IMR-90 (cell line): ENCODE measurements around the gene GGACT. TPM values are rescaled to one million over a fixed set of nuclear protein-coding genes. Genes with fewer than 3 reads are reported as not detected.

ENCODE experiments used
- ATAC-seq: fragments of 200-7000 bp; cut with Tn5 transposase; 2 replicates; pipeline ENCODE4 v1.9.1; 2020; ENCODE audit warnings: low read depth, mild to moderate bottlenecking, moderate library complexity
- BruUV-seq: library from RNA; stranded (reverse); fragments of 400-500 nt; replicated peaks from 2 replicates; lab custom pipeline; 2021; lab: Mats Ljungman, UMichigan
- CTCF ChIA-PET: fragments of 300-600 bp; formaldehyde crosslinking; extraction: SDS; loops from one replicate; lab custom pipeline; 2021; ENCODE audit warnings: antibody characterized with exemption; lab: Yijun Ruan, JAX
- POLR2A ChIA-PET: fragments of 300-600 bp; sonication (Branson Sonifier 250); formaldehyde crosslinking; loops from one replicate; lab custom pipeline; 2022; ENCODE audit warnings: antibody characterized with exemption; ENCODE audit not compliant: unreplicated experiment; lab: Charles Lee
- DNase-seq: peaks from one replicate; pipeline ENCODE4 v3.0.0; 2013
- H2AFZ ChIP-seq: replicated peaks from 2 replicates; pipeline ENCODE3; 2013; ENCODE audit warnings: low read length, mild to moderate bottlenecking; ENCODE audit not compliant: poor library complexity
- H2AK5ac ChIP-seq: 2 replicates; pipeline ENCODE4 v1.6.1; 2013; ENCODE audit warnings: low read depth, low read length, inconsistent platforms
- H2AK9ac ChIP-seq: replicated peaks from 2 replicates; pipeline ENCODE3; 2013; ENCODE audit warnings: mild to moderate bottlenecking, low read depth, low read length, moderate library complexity; ENCODE audit not compliant: poor library complexity
- H2BK120ac ChIP-seq: 2 replicates; pipeline ENCODE4 v1.6.1; 2013; ENCODE audit warnings: low read depth, low read length, inconsistent platforms
- H2BK15ac ChIP-seq: 3 replicates; pipeline ENCODE4 v1.6.1; 2013; ENCODE audit warnings: low read depth, low read length, inconsistent platforms
- H2BK20ac ChIP-seq: 2 replicates; pipeline ENCODE4 v1.6.1; 2013; ENCODE audit warnings: low read depth, mild to moderate bottlenecking, inconsistent platforms, low read length, moderate library complexity
- H2BK5ac ChIP-seq: 2 replicates; pipeline ENCODE4 v1.6.1; 2013; ENCODE audit warnings: mild to moderate bottlenecking, low read depth, low read length, inconsistent platforms; ENCODE audit not compliant: poor library complexity, severe bottlenecking
- H3K14ac ChIP-seq: replicated peaks from 2 replicates; pipeline ENCODE4 v1.6.1; 2013; ENCODE audit warnings: low read depth, low read length, inconsistent platforms
- H3K18ac ChIP-seq: 2 replicates; pipeline ENCODE4 v1.6.1; 2013; ENCODE audit warnings: low read depth, low read length, control low read depth
- H3K23ac ChIP-seq: 2 replicates; pipeline ENCODE4 v1.6.1; 2013; ENCODE audit warnings: low read depth, low read length, inconsistent platforms
- H3K27ac ChIP-seq: 2 replicates; pipeline ENCODE4 v1.5.1; 2013; ENCODE audit warnings: mild to moderate bottlenecking, control low read depth, low read length; ENCODE audit not compliant: insufficient read depth
- H3K27me3 ChIP-seq: 2 replicates; pipeline ENCODE4 v1.6.1; 2013; ENCODE audit warnings: low read length; ENCODE audit not compliant: control insufficient read depth, insufficient read depth
- H3K36me3 ChIP-seq: 2 replicates; pipeline ENCODE4 v1.6.1; 2013; ENCODE audit warnings: low read length, mixed read lengths; ENCODE audit not compliant: control insufficient read depth, insufficient read depth
- H3K4ac ChIP-seq: 2 replicates; pipeline ENCODE4 v1.6.1; 2013; ENCODE audit warnings: low read depth, low read length, inconsistent platforms
- H3K4me1 ChIP-seq: 2 replicates; pipeline ENCODE4 v1.6.1; 2013; ENCODE audit warnings: low read length, mixed read lengths; ENCODE audit not compliant: control insufficient read depth, insufficient read depth
- H3K4me2 ChIP-seq: 2 replicates; pipeline ENCODE4 v1.6.1; 2013; ENCODE audit warnings: low read depth, mild to moderate bottlenecking, control low read depth, low read length, moderate library complexity
- H3K4me3 ChIP-seq: 2 replicates; pipeline ENCODE4 v1.5.1; 2013; ENCODE audit warnings: low read depth, mild to moderate bottlenecking, control low read depth, low read length, moderate library complexity; ENCODE audit not compliant: insufficient read depth
- H3K56ac ChIP-seq: 2 replicates; pipeline ENCODE4 v1.6.1; 2013; ENCODE audit warnings: low read length, inconsistent platforms; ENCODE audit not compliant: insufficient read depth; ENCODE audit errors: extremely low read depth
- H3K79me1 ChIP-seq, 2 experiments: 2 replicates each; pipeline ENCODE4 v1.6.1; 2013; ENCODE audit warnings: low read length in 2 of 2, inconsistent platforms in 1 of 2, low read depth in 1 of 2
- H3K9ac ChIP-seq: 2 replicates; pipeline ENCODE4 v1.6.1; 2013; ENCODE audit warnings: low read depth, low read length, control low read depth
- H3K9me1 ChIP-seq: 2 replicates; pipeline ENCODE4 v1.6.1; 2013; ENCODE audit warnings: low read length, inconsistent platforms; ENCODE audit not compliant: insufficient read depth
- H3K9me3 ChIP-seq: 2 replicates; pipeline ENCODE4 v1.6.1; 2013; ENCODE audit warnings: low read length; ENCODE audit not compliant: control insufficient read depth, insufficient read depth
- H4K20me1 ChIP-seq: 2 replicates; pipeline ENCODE4 v1.6.1; 2013; ENCODE audit warnings: low read length, inconsistent platforms; ENCODE audit not compliant: insufficient read depth
- H4K5ac ChIP-seq: 2 replicates; pipeline ENCODE4 v1.6.1; 2013; ENCODE audit warnings: mild to moderate bottlenecking, low read depth, low read length, control low read depth
- H4K8ac ChIP-seq, 2 experiments: 2 replicates each; pipeline ENCODE4 v1.6.1; 2013; ENCODE audit warnings: low read depth in 2 of 2, low read length in 2 of 2, control low read depth in 1 of 2, inconsistent platforms in 1 of 2
- H4K91ac ChIP-seq: 2 replicates; pipeline ENCODE4 v1.6.1; 2013; ENCODE audit warnings: low read depth, low read length, inconsistent platforms; ENCODE audit not compliant: insufficient read depth
- BHLHE40 ChIP-seq: fragments of 150-350 bp; IDR thresholded peaks from 2 replicates; pipeline ENCODE4 v1.6.1; 2016; ENCODE audit warnings: mild to moderate bottlenecking, low read depth, low read length
- CEBPB ChIP-seq: IDR thresholded peaks from 2 replicates; pipeline ENCODE4 v1.6.1; 2012; ENCODE audit warnings: low read depth, low read length, improper control_type of control experiment
- CHD1 ChIP-seq: IDR thresholded peaks from 2 replicates; pipeline ENCODE4 v1.6.1; 2012; ENCODE audit warnings: low read depth, low read length, improper control_type of control experiment
- CTCF ChIP-seq: conservative IDR thresholded peaks from 2 replicates; pipeline ENCODE4 v1.5.1; 2012; ENCODE audit warnings: mild to moderate bottlenecking, low read depth, low read length, improper control_type of control experiment
- FOS ChIP-seq: fragments of 150-350 bp; IDR thresholded peaks from 2 replicates; pipeline ENCODE4 v1.6.1; 2016; ENCODE audit warnings: low read depth, low read length
- MAZ ChIP-seq: IDR thresholded peaks from 2 replicates; pipeline ENCODE4 v1.6.1; 2012; ENCODE audit warnings: low read depth, mild to moderate bottlenecking, low read length, improper control_type of control experiment, moderate library complexity, borderline replicate concordance
- MXI1 ChIP-seq: IDR thresholded peaks from 2 replicates; pipeline ENCODE4 v1.6.1; 2012; ENCODE audit warnings: low read depth, mild to moderate bottlenecking, low read length, moderate library complexity, borderline replicate concordance
- NFE2L2 ChIP-seq: fragments of 150-350 bp; IDR thresholded peaks from 2 replicates; pipeline ENCODE4 v1.6.1; 2016; ENCODE audit warnings: low read depth, mild to moderate bottlenecking, low read length
- POLR2A ChIP-seq: IDR thresholded peaks from 2 replicates; pipeline ENCODE4 v1.6.1; 2012; ENCODE audit warnings: mild to moderate bottlenecking, low read depth, low read length
- RCOR1 ChIP-seq: IDR thresholded peaks from 2 replicates; pipeline ENCODE4 v1.6.1; 2012; ENCODE audit warnings: mild to moderate bottlenecking, low read length, improper control_type of control experiment; ENCODE audit not compliant: insufficient replicate concordance
- RFX5 ChIP-seq: IDR thresholded peaks from 2 replicates; pipeline ENCODE4 v1.8.0; 2012; ENCODE audit warnings: low read depth, mild to moderate bottlenecking, low read length, moderate library complexity
- SMC3 ChIP-seq: fragments of 150-350 bp; IDR thresholded peaks from 2 replicates; pipeline ENCODE4 v1.6.1; 2016; ENCODE audit warnings: low read depth, mild to moderate bottlenecking, antibody characterized with exemption, low read length, moderate library complexity
- WGBS, 2 experiments: methylation state at CpG; one replicate each; pipeline versions ENCODE4 v1.1.5 to v1.1.7; 2013; ENCODE audit warnings: missing lambda C conversion rate in 2 of 2; ENCODE audit not compliant: insufficient read length in 1 of 2; ENCODE audit errors: extremely low coverage in 2 of 2; 5-methylcytosine and 5-hydroxymethylcytosine counted together
- dilution Hi-C: fragments of 300-500 bp; cut with HindIII; formaldehyde crosslinking; loops from one replicate; pipeline ENCODE4 v1.14.3; 2018; ENCODE audit warnings: low sequenced_read_pairs; ENCODE audit not compliant: unreplicated experiment
- in situ Hi-C: fragments of 300-500 bp; cut with MboI; formaldehyde crosslinking; loops from 3 replicates; pipeline ENCODE4 v1.14.3; 2019; ENCODE audit warnings: low sequenced_read_pairs, inconsistent platforms, mixed read lengths
- intact Hi-C: fragments of 100-400 bp; cut with micrococcal nuclease; formaldehyde crosslinking; loops from 2 replicates; pipeline ENCODE4 v1.10.0; 2022
- polyA plus RNA-seq, 3 experiments: library from polyadenylated mRNA; depleted of rRNA; stranded (reverse); fragments of >200 nt; gene quantifications; 2 replicates each; pipeline ENCODE4 v1.2.3, GENCODE V29; 2012; ENCODE audit warnings: low replicate concordance in 1 of 3
- total RNA-seq: library from RNA; depleted of rRNA; stranded (reverse); fragments of >200 nt; gene quantifications from 2 replicates; pipeline ENCODE4 v1.2.3, GENCODE V29; 2012
- TF ChIP-seq, protein P1 (sequence below): fragments of 150-350 bp; IDR thresholded peaks from 2 replicates; pipeline ENCODE4 v1.6.1; 2016; ENCODE audit warnings: low read depth, mild to moderate bottlenecking, low read length, moderate library complexity, borderline replicate concordance
- TF ChIP-seq, protein P2 (sequence below): fragments of 150-350 bp; IDR thresholded peaks from 2 replicates; pipeline ENCODE4 v1.6.1; 2017; ENCODE audit warnings: mild to moderate bottlenecking, antibody characterized with exemption, low read length, low read depth

The GGACT gene
- total and polyA plus RNA-seq, 2 of the 4 experiments (the other 2 are of a cell fraction) = 2.0 to 2.6 TPM

GRCh38 chr13:100484702-100485101, 103.9 kb downstream of the GGACT start:
- no peak overlapping the region for H3K18ac ChIP-seq
- H3K36me3 ChIP-seq = no peaks in the 10 kb centered on the region
- no peaks in the 10 kb centered on the region for H3K9me1 ChIP-seq
- H2AFZ ChIP-seq = no peak overlapping the region
- no peak overlapping the region for H4K5ac ChIP-seq
- no peak overlapping the region for H4K8ac ChIP-seq
- in situ Hi-C loops = no loop called here
- no peak overlapping the region for H2AK5ac ChIP-seq
- no peak overlapping the region for H3K56ac ChIP-seq
- no TSS peak for BruUV-seq
- no peak for TF ChIP-seq MAZ
- TF ChIP-seq RFX5 = no peak
- TF ChIP-seq, protein P1, sequence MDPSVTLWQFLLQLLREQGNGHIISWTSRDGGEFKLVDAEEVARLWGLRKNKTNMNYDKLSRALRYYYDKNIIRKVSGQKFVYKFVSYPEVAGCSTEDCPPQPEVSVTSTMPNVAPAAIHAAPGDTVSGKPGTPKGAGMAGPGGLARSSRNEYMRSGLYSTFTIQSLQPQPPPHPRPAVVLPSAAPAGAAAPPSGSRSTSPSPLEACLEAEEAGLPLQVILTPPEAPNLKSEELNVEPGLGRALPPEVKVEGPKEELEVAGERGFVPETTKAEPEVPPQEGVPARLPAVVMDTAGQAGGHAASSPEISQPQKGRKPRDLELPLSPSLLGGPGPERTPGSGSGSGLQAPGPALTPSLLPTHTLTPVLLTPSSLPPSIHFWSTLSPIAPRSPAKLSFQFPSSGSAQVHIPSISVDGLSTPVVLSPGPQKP = no peak
- TF ChIP-seq FOS = no peak
- TF ChIP-seq CTCF = no peak
- TF ChIP-seq NFE2L2 = no peak
- TF ChIP-seq MXI1 = no peak
- TF ChIP-seq RCOR1 = no peak
- TF ChIP-seq CEBPB = no peak
- no peak for TF ChIP-seq SMC3
- TF ChIP-seq BHLHE40 = no peak
- no peak for TF ChIP-seq POLR2A
- no peak for TF ChIP-seq CHD1
- TF ChIP-seq, protein P2, sequence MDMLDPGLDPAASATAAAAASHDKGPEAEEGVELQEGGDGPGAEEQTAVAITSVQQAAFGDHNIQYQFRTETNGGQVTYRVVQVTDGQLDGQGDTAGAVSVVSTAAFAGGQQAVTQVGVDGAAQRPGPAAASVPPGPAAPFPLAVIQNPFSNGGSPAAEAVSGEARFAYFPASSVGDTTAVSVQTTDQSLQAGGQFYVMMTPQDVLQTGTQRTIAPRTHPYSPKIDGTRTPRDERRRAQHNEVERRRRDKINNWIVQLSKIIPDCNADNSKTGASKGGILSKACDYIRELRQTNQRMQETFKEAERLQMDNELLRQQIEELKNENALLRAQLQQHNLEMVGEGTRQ = no peak
- no peak overlapping the region for H2BK120ac ChIP-seq
- intact Hi-C loops = no loop called here
- no peaks in the 10 kb centered on the region for H3K27me3 ChIP-seq
- no peak overlapping the region for H2BK15ac ChIP-seq
- no peak overlapping the region for H3K4ac ChIP-seq
- no peak overlapping the region for H3K4me2 ChIP-seq
- no peak overlapping the region for H4K91ac ChIP-seq
- H3K4me3 ChIP-seq = no peak overlapping the region
- ChIA-PET CTCF (no interaction called here), POLR2A (no interaction called here)
- H2AK9ac ChIP-seq = no peak overlapping the region
- H3K79me1 ChIP-seq = 0 out of 4 replicates have a peak, but pooled peaks cover 0 to 5% of the 10 kb centered on the region in 2 experiments
- ATAC-seq = no peak
- H3K4me1 ChIP-seq = peaks cover 2% of the 10 kb centered on the region
- WGBS, 2 experiments = no CpG with 5 or more reads among the region's 3 CpGs
- H3K14ac ChIP-seq = no peak overlapping the region
- no peak for DNase-seq
- no peak overlapping the region for H3K23ac ChIP-seq
- H3K27ac ChIP-seq = no peak overlapping the region
- H2BK5ac ChIP-seq = no peak overlapping the region
- no peak overlapping the region for H3K9ac ChIP-seq
- no peaks in the 10 kb centered on the region for H3K9me3 ChIP-seq
- no peak overlapping the region for H2BK20ac ChIP-seq
- dilution Hi-C loops = no loop called here
- no peaks in the 10 kb centered on the region for H4K20me1 ChIP-seq
